Loucy (cell line): ENCODE data around the gene PAQR8.

Source experiments
- CTCF ChIP-seq: fragments of 200-600 bp; sonication (generic); conservative IDR thresholded peaks from 2 replicates; pipeline ENCODE4 v1.5.1; 2014; ENCODE audit warnings: mild to moderate bottlenecking, antibody characterized with exemption, low read length
- EZH2phosphoT487 ChIP-seq: fragments of 200-600 bp; IDR thresholded peaks from 2 replicates; pipeline ENCODE4 v1.6.1; 2018; ENCODE audit warnings: antibody characterized with exemption, mild to moderate bottlenecking, moderate library complexity, borderline replicate concordance

- TF ChIP-seq CTCF, result no peak
- TF ChIP-seq EZH2phosphoT487, result no peak
Measured at GRCh38 chr6:52347818-52348217, 14.1 kb upstream of the PAQR8 start.
